GM18526 (cell line): ENCODE results near the gene SOHLH1.

Source experiments
- POLR2A ChIP-seq: IDR thresholded peaks from 3 replicates; pipeline ENCODE4 v1.6.1; 2011; ENCODE audit not compliant: insufficient read length; ENCODE audit errors: extremely low read depth

SOHLH1 gene

DNA sequence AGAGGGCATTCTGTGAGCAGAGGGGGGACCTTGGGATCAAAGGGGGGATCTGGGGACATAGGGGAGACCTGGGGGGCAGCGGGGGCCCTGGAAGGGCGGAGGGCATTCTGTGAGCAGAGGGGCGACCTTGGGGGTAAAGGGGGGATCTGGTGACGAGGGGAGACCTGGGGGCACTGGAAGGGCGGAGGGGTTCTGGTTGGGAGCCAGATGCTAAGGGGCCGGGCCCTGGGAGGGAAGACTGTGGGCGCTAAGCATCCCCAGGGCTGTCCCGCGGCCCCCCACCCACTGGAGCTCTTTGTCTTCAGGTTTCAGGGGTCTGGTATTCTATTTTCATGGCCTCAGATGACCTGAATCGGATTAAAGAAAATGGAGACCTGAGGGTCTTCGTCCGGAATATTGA lies 35.4 kb downstream of the SOHLH1 start:
- no peak for TF ChIP-seq POLR2A

DNA sequence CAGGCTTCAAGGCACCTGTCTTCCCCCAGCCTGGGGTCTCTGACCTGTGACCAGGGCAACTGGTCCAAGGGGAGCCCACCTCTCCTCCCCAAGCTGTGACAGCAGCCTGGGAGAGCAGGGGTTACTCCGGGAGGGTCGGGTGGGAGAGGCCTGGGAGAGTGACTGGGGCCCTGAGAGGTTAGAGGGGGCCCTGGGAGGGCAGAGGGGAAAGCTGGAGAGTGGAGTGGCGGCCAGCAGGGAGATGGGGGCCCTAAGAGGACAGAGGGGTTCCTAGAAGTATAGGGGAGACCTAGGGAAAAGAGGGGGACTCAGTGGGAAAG lies 35.9 kb downstream of the SOHLH1 start:
- TF ChIP-seq POLR2A: no peak

DNA sequence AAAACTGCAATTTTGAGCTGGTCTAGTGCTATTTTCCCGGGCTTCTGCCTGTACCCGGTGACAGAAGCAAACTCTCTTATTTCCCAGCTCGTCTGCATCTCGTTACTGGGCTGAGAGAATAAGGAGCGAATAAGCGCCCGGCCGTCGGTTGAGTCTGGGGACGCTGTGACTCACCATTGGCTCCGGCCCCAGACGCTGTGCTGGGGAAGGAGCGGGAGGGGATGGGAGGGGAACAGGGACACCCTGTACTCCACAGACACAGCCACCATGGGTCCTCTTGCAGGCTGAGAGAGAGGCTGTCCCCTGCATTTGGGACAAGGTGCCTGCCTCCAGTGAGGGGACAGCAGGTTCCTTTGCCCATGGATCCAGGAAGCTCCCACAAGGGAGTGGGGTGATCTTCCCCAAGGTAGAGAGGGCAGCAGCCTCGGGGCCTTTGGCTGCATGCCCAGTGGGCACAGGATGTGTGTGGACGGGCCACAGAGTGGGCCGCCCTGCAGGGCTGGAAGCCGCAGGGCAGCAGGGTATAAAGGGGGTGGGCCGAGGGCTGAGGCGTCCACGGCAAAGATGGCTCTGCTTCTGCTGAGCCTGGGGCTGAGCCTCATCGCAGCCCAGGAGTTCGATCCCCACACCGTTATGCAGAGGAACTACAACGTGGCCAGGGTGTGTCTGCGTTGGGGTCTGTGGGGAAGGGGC lies 36.4 kb downstream of the SOHLH1 start, which contains the start of gene LCN9:
Gene LCN9, plus strand, starts transcription at position 552 of the 693 bp plus-strand sequence. Its CDS starts 13 bp downstream, at position 565.
- TF ChIP-seq POLR2A: no peak

DNA sequence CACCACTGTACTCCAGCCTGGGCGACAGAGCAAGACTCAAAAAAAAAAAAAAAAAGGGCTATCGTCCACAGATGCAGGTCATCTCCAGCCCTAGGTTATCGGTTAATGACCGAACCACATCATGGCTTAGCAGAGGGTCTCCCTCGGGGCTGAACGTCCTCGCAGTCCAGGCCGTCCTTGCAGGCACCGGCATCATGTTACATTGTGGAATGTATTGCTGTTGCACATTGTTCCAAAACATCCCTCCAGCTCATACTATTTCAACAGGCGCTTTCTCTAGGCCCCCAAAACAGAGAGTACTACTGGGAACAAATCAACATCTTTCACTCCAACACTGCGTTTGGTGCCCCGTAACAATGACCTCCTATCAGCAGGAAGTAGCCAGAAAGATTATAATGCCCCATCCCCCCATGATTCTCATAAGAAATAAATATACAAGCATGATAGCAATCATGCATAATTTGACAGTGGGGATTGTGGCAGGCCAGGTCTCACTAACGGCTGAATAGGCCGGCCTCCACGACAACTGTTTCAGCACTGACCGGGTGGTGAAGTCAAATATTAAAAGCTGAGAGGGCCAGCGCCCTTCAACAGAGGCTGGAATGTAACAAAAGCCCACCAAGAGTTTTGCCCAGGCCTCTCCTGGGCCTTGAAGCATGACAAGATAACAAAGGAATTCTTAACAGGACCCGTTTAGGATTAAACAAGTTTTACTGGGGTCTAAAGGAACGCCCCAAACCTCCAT lies 37.3 kb downstream of the SOHLH1 start:
- no peak for TF ChIP-seq POLR2A

DNA sequence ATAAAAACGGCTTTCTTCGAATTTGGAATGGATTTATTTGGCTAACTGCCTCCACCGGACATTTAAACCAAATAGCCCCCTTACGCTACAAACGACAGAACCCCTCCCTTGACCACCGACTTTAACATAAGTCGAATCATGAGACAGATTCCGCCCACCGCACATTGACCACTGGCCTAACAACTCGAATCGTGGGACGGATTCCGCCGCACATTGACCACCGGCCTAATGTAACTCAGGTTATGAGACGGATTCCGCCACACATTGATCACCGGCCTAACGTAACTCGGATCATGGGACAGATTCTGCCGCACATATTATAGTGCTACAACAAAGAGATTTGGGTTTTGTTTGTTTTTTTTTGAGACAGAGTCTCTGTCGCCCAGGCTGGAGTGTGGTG lies 38.9 kb downstream of the SOHLH1 start:
- no peak for TF ChIP-seq POLR2A

DNA sequence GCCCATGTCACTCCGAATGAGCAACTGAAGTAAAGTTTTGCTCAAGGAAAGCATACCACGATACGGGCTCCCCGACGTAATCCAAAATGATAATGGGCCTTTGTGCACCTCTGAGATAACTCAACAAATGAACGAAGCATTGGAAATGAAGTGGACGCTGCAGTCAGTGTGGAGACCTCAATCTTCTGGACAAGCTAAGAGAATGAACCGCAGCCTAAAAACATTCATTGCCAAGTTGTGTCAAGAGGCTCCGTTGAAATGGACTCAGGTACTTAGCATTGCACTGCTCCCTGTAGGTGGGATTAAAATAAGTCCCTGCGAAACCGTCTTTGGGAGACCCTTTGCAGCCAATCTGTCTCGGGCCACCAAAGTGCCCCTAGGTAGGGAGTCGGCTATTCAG lies 40.0 kb downstream of the SOHLH1 start:
- no peak for TF ChIP-seq POLR2A

DNA sequence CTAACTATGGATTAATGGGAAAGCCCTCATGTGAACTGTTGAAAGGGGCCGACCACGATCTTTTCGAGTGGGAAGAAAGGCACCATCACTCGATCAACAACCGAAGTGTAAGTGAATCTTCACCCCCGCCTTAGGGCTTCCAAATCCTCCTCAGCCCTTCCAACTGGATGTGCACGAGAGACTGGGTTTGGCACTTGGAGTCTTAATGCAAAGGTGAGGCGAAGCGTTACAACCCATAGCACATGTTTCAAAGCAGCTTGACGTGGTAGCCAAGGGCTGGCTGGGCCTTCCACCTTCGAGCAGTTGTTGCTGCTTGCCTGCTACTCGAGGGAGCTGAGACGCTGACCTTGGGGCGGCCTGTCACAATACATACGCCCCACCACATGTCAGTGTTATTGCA lies 41.9 kb downstream of the SOHLH1 start:
- no peak for TF ChIP-seq POLR2A

DNA sequence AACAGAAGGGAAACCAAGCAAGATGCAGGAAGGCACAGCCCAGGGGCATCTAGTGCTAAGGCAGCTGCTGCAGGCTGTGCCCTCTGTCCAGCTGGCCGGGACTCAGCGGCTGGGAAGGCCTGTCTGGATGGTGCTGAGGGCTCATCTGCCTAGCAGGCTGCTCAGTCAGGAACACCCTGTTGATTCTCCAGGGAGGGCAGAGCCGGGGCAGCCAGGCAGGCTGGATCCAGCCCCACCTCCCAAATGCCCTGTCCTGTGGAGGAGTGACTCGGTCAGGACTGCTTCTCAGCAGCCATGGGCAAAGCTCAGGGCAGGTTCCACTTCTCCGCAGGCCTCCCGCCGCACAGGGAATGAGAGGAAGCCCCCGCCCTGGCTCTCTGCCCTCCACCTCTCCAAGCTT lies 44.0 kb downstream of the SOHLH1 start:
- TF ChIP-seq POLR2A: no peak

DNA sequence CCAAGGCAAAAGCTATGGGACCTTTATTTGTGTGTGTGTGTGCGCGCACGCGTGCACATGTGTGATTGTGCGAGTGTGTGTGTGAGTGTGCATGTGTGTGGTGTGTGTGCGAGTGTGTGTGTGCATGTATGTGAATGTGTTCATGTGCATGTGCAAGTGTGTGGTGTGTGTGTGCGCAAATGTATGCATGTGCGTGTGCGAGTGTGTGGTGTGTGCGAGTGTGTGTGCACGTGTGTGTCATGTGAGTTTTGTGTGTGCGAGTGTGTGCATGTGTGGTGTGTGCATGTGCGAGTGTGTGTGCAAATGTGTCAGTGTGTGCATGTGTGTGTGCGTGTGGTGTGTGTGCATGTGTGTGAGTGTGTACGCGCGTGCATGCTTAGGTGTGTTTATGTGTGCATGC lies 48.9 kb downstream of the SOHLH1 start:
- TF ChIP-seq POLR2A: no peak

DNA sequence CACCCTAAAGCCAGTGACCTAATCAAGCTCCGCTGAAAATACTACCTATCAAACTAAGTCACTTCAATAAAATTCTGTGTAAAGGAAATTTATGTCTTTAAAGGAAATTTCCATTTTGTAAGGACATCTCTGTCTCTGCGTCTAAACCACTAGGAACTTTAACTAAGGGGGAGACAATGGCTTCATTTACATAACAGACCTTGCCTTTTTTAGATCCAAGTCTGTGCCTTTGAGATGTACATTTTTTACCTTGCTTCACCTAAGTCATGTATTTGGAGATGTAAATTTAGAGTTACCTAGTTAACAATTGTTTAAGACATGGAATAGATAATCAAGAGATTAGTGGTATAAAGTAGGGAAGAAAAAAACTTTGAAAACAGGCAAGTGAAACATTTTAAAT lies 49.8 kb downstream of the SOHLH1 start:
- no peak for TF ChIP-seq POLR2A

DNA sequence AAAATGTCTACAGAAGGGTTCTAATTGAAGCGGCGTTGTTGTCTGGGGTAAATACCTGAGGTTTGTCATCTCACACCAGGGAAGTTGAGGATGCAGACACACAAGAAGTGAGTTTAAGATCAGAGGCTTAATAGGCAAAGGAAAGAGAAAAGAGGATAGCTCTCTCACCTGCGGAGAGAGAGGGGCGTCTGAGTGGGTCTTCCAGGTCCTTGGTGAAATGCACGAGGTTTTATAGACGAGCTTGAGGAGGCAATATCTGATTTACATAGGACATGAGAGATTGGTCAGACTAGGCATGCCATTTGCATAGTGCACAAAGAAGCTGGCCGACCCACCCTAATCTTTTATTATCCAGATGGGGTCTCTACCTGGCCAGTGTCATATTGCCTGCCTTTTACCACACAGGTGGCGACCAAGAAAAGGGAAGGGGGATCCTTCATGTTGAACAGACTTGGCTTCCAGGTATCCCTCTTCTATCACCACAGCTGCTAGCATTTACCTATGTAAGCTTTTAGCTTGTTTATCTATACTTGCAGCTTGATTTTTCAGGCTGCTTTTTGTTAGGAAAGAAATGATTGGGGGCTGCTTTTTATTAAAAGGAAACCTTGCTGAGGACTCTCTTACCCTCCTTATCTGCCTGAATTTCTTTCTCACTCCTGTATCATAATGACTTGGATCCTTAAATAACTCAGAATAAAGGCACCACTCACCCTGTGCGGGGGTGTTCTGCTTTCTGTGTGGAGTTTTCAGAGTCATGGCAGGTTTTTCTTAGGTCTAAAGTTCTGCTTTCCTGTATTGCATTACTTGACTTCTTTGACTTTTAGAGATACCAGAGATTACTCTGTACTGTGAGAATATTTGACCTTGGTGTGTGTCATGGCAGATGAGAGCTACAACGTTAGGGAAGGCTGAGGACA lies 50.5 kb downstream of the SOHLH1 start:
- TF ChIP-seq POLR2A: no peak

DNA sequence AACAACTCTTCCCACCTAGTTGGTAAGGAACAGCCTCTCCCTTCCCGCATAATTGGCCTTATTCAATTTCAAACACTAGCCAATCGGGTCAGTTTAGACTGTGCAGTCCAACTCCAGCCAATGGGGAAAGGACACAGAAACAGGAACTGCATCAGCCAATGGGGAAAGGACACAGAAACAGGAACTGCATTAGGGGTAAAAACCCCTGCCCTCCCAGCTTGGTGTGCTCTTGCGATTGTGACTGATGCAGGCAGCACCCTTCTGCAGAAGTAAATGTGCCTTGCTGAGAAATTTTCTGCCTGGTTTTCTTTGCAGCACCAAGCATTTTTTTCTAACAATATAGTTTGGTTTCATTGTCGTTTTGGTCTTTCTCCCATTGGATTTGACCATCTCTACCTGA lies 51.4 kb downstream of the SOHLH1 start:
- TF ChIP-seq POLR2A: no peak

DNA sequence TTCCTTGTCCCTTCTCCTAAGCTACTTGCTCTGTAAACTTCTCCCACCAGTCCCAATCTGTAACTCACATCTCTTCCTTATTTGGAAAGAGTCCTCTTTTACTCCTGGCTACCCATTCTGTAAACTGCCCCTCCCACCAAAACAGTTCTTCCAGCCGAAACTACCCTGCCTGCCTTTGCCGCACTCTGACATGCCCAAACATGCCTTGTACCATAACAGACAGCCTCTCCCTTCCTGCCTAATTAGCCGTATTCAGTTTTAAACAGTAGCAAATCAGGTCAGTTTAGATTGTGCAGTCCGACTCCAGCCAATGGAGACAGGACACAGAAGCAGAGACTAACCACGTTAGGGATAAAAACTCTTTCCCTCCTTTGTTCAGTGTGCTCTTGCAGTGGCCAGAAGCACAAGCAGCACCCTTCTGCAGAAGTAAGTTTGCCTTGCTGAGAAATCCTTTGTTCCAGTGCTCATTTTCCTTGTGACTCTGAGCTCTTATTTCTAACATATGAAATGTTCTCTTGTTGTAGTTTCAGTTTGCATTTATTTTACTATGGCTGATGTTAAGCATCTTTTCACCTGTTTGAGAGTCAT lies 54.6 kb downstream of the SOHLH1 start:
- no peak for TF ChIP-seq POLR2A
